GM12891 (cell line): ENCODE measurements around the gene MAP2K5.
"Not testable (repeated sequence)": the region's sequence is repeated elsewhere in the genome, so short reads cannot be mapped to it uniquely, and the experiment has no call there.

Experiments
- DNase-seq: peaks from one replicate; pipeline ENCODE4 v3.0.0; 2011; ENCODE audit warnings: low spot score; ENCODE audit not compliant: insufficient read length
- FAIRE-seq: peaks from 2 replicates; lab custom pipeline; 2011; peaks lifted over from hg19 to GRCh38; lab: Jason Lieb, UNC
- PAX5 ChIP-seq: IDR thresholded peaks from 2 replicates; pipeline ENCODE4 v1.6.1; 2011; ENCODE audit warnings: low read length, moderate library complexity, mild to moderate bottlenecking; ENCODE audit not compliant: insufficient read depth, severe bottlenecking
- POLR2A ChIP-seq: IDR thresholded peaks from 2 replicates; pipeline ENCODE4 v1.6.1; 2011; ENCODE audit warnings: low read depth, low read length, control low read depth
- POLR2AphosphoS5 ChIP-seq: IDR thresholded peaks from 2 replicates; pipeline ENCODE4 v1.6.1; 2011; ENCODE audit warnings: low read depth, low read length, control low read depth
- POU2F2 ChIP-seq: IDR thresholded peaks from 2 replicates; pipeline ENCODE4 v1.6.1; 2011; ENCODE audit warnings: low read depth, mild to moderate bottlenecking, control low read depth, low read length, moderate library complexity
- SPI1 ChIP-seq: IDR thresholded peaks from 2 replicates; pipeline ENCODE4 v1.6.1; 2011; ENCODE audit warnings: low read depth, low read length, control low read depth
- TAF1 ChIP-seq: IDR thresholded peaks from 2 replicates; pipeline ENCODE4 v1.6.1; 2011; ENCODE audit warnings: low read depth, low read length, control low read depth

MAP2K5 gene

GRCh38 chr15:67639591-67639990, 97.1 kb downstream of the MAP2K5 start:
- no peak for FAIRE-seq
- TF ChIP-seq SPI1 (no peak), POU2F2 (no peak), TAF1 (no peak), POLR2A (no peak), PAX5 (no peak), POLR2AphosphoS5 (no peak)
- DNase-seq: no peak

GRCh38 chr15:67641453-67641852, 99.0 kb downstream of the MAP2K5 start:
- FAIRE-seq: no peak
- DNase-seq: no peak
- TF ChIP-seq POU2F2 (no peak), SPI1 (no peak), TAF1 (no peak), POLR2AphosphoS5 (no peak), POLR2A (no peak), PAX5 (no peak)

- FAIRE-seq: no peak
Observed at GRCh38 chr15:67646847-67647246, 104.3 kb downstream of the MAP2K5 start.

GRCh38 chr15:67652586-67652985, 110.1 kb downstream of the MAP2K5 start:
- FAIRE-seq (no peak), DNase-seq (no peak)
- TF ChIP-seq POLR2A: no peak
- TF ChIP-seq POLR2AphosphoS5: no peak
- no peak for TF ChIP-seq PAX5
- TF ChIP-seq SPI1: no peak
- TF ChIP-seq TAF1: no peak
- TF ChIP-seq POU2F2: no peak

More at GRCh38 chr15:67646847-67647246, 104.3 kb downstream of the MAP2K5 start:
- TF ChIP-seq POLR2A (no peak), POLR2AphosphoS5 (no peak), TAF1 (no peak), PAX5 (no peak)
- no peak for DNase-seq

GRCh38 chr15:67660446-67660845, 117.9 kb downstream of the MAP2K5 start:
- DNase-seq (no peak), FAIRE-seq (no peak)
- TF ChIP-seq SPI1 (no peak), TAF1 (no peak), POLR2A (no peak), POU2F2 (no peak), PAX5 (no peak), POLR2AphosphoS5 (no peak)

GRCh38 chr15:67660874-67661606, 118.5 kb downstream of the MAP2K5 start:
- peak; percentile 31 for FAIRE-seq
- DNase-seq: no peak
- TF ChIP-seq SPI1: no peak
- no peak for TF ChIP-seq PAX5
- TF ChIP-seq POLR2AphosphoS5: no peak
- no peak for TF ChIP-seq TAF1
- no peak for TF ChIP-seq POU2F2
- no peak for TF ChIP-seq POLR2A

GRCh38 chr15:67670647-67671305, 128.3 kb downstream of the MAP2K5 start:
- FAIRE-seq (no peak), DNase-seq (no peak)
- TF ChIP-seq TAF1 (no peak), POU2F2 (no peak), SPI1 (no peak), PAX5 (no peak)

- DNase-seq, FAIRE-seq: not testable (repeated sequence)
Observed at GRCh38 chr15:67672834-67673233, 130.3 kb downstream of the MAP2K5 start.

- FAIRE-seq: no peak
- no peak for TF ChIP-seq PAX5
- TF ChIP-seq SPI1: no peak
- TF ChIP-seq POLR2A: no peak
- TF ChIP-seq TAF1: no peak
- no peak for TF ChIP-seq POLR2AphosphoS5
- TF ChIP-seq POU2F2: no peak
- DNase-seq: no peak
Observed at GRCh38 chr15:67674983-67675382, 132.5 kb downstream of the MAP2K5 start.

GRCh38 chr15:67678089-67678488, 135.6 kb downstream of the MAP2K5 start:
- no peak for FAIRE-seq
- DNase-seq: no peak

More at GRCh38 chr15:67678089-67678488, 135.6 kb downstream of the MAP2K5 start:
- TF ChIP-seq POLR2AphosphoS5 (no peak), POU2F2 (no peak), POLR2A (no peak), SPI1 (no peak), TAF1 (no peak), PAX5 (no peak)
